Parathyroid adenoma (tissue), 2 donors: ENCODE data around the gene PGA5.

Experiments
- H2AFZ ChIP-seq: fragments of 300-600 bp; sonication (generic); one replicate; pipeline ENCODE4 v1.7.0; 2017; ENCODE audit warnings: antibody characterized with exemption, mild to moderate bottlenecking
- H3K27ac ChIP-seq: fragments of 300-600 bp; sonication (generic); one replicate; pipeline ENCODE4 v1.7.0; 2017
- H3K27me3 ChIP-seq: fragments of 300-600 bp; sonication (generic); one replicate; pipeline ENCODE4 v1.7.0; 2017; ENCODE audit warnings: low read length; ENCODE audit not compliant: control insufficient read depth, insufficient read depth
- H3K36me3 ChIP-seq: fragments of 300-600 bp; sonication (generic); one replicate; pipeline ENCODE4 v1.7.0; 2017; ENCODE audit warnings: low read length; ENCODE audit not compliant: control insufficient read depth, insufficient read depth
- H3K4me1 ChIP-seq: fragments of 300-600 bp; sonication (generic); one replicate; pipeline ENCODE4 v1.7.0; 2017; ENCODE audit warnings: control low read depth
- H3K4me2 ChIP-seq: fragments of 300-600 bp; sonication (generic); one replicate; pipeline ENCODE4 v1.7.0; 2017; ENCODE audit warnings: low read length
- H3K4me3 ChIP-seq: fragments of 300-600 bp; sonication (generic); one replicate; pipeline ENCODE4 v1.7.0; 2017; ENCODE audit warnings: low read depth, low read length
- H3K79me2 ChIP-seq: fragments of 300-600 bp; sonication (generic); one replicate; pipeline ENCODE4 v1.7.0; 2017; ENCODE audit warnings: control low read depth
- H3K9ac ChIP-seq: fragments of 300-600 bp; sonication (generic); one replicate; pipeline ENCODE4 v1.7.0; 2017; ENCODE audit warnings: mild to moderate bottlenecking
- H3K9me3 ChIP-seq: fragments of 300-600 bp; sonication (generic); one replicate; pipeline ENCODE4 v1.7.0; 2017; ENCODE audit warnings: low read length; ENCODE audit not compliant: control insufficient read depth
- TF ChIP-seq, protein P1 (sequence below): fragments of 300-600 bp; sonication (generic); IDR thresholded peaks from one replicate; pipeline ENCODE4 v1.7.0; 2017; ENCODE audit warnings: antibody characterized with exemption, mild to moderate bottlenecking
- donor health status: primary hyperparathyroidism.

PGA5 gene

DNA sequence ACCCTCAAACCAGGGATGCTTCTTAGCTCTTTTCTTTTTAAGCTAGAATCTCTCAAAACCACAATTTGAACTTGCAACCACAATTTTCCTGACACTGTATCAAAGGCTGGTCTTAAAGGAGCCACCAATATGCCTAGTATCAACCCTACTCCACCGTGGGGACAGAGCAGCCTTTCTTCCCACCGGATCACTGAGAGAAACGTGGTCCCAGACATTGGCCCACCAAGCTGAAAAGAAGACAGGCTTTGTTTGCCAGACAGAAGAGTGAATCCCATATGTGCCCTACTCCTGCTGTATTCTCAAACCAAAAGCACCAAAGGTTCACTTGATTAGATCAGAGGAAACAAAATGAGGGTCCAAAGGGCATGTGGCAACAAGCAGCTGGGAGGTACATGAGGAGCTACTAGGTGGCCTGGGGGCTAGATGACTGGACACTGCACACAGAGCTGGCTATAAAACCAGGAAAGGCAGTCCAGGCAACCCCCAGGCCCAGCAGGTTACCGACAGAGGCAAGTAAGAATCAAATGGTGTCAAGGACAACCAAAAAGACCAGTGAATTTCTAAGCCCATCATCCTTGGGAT is 57.8 kb downstream of the PGA5 start:
- Histone ChIP-seq H3K27ac (no peak overlapping the region), H3K9me3 (no peaks in the 10 kb centered on the region), H3K36me3 (no peaks in the 10 kb centered on the region), H2AFZ (no peak overlapping the region), H3K27me3 (no peaks in the 10 kb centered on the region), H3K9ac (no peak overlapping the region), H3K4me2 (no peak overlapping the region), H3K4me1 (no peaks in the 10 kb centered on the region), H3K4me3 (no peak overlapping the region), H3K79me2 (no peaks in the 10 kb centered on the region)
- TF ChIP-seq, protein P1, sequence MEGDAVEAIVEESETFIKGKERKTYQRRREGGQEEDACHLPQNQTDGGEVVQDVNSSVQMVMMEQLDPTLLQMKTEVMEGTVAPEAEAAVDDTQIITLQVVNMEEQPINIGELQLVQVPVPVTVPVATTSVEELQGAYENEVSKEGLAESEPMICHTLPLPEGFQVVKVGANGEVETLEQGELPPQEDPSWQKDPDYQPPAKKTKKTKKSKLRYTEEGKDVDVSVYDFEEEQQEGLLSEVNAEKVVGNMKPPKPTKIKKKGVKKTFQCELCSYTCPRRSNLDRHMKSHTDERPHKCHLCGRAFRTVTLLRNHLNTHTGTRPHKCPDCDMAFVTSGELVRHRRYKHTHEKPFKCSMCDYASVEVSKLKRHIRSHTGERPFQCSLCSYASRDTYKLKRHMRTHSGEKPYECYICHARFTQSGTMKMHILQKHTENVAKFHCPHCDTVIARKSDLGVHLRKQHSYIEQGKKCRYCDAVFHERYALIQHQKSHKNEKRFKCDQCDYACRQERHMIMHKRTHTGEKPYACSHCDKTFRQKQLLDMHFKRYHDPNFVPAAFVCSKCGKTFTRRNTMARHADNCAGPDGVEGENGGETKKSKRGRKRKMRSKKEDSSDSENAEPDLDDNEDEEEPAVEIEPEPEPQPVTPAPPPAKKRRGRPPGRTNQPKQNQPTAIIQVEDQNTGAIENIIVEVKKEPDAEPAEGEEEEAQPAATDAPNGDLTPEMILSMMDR = no peak
